Testis (tissue), 3 donors: Measurements from ENCODE around the gene DTHD1. TPM values are rescaled to one million over a fixed set of nuclear protein-coding genes. Genes with fewer than 3 reads are reported as not detected.

Experiments used
- DNase-seq: peaks from one replicate; pipeline ENCODE4 v3.0.0-alpha.2; 2019
- H3K27ac ChIP-seq, 2 donors: fragments of 200-600 bp; sonication (generic); one replicate each; pipeline ENCODE4 v1.5.1; 2019
- H3K27me3 ChIP-seq: fragments of 200-600 bp; sonication (generic); one replicate; pipeline ENCODE4 v1.5.1; 2019
- H3K36me3 ChIP-seq: fragments of 200-600 bp; sonication (generic); one replicate; pipeline ENCODE4 v1.5.1; 2017; ENCODE audit warnings: low read depth; ENCODE audit errors: missing control alignments
- H3K4me1 ChIP-seq: fragments of 200-600 bp; sonication (generic); one replicate; pipeline ENCODE4 v1.5.1; 2019
- H3K4me3 ChIP-seq, 2 donors: fragments of 200-600 bp; sonication (generic); one replicate each; pipeline ENCODE4 v1.5.1; 2017 to 2019
- H3K9me3 ChIP-seq: fragments of 200-600 bp; sonication (generic); one replicate; pipeline ENCODE4 v1.5.1; 2017
- POLR2A ChIP-seq: fragments of 450-650 bp; IDR thresholded peaks from one replicate; pipeline ENCODE4 v1.6.1; 2017; ENCODE audit warnings: antibody characterized with exemption, mild to moderate bottlenecking, moderate library complexity
- WGBS, 2 donors: methylation state at CpG; one replicate each; pipeline ENCODE4 v1.1.5; 2018; 5-methylcytosine and 5-hydroxymethylcytosine counted together
- intact Hi-C: fragments of 100-400 bp; cut with DNase I; formaldehyde crosslinking; loops from one replicate; pipeline ENCODE4 v1.15.1; 2023; ENCODE audit warnings: low total_unique reads
- polyA plus RNA-seq: library from polyadenylated mRNA; stranded (reverse); fragments of 350-450 nt; fragmentation: Illumina TruSeq; extraction: RNeasy Lipid Tissue Mini Kit (QIAGEN cat#74804); gene quantifications from one replicate; pipeline ENCODE4 v1.2.3, GENCODE V29; 2014; ENCODE audit warnings: low read depth, low replicate concordance; ENCODE audit not compliant: insufficient read depth
- total RNA-seq, 2 donors: library from RNA; depleted of rRNA; stranded (reverse); fragments of >200 nt; gene quantifications; one replicate each; pipeline ENCODE4 v1.2.3, GENCODE V29; 2016
- TF ChIP-seq, protein P1 (sequence below), 3 experiments: fragments of 450-650 bp in 2 of 3; fragments of 200-600 bp in 1 of 3; sonication (generic) in 1 of 3; IDR thresholded peaks; one replicate each; pipeline ENCODE4 v1.5.1; 2016 to 2019; ENCODE audit warnings: antibody characterized with exemption in 3 of 3, mild to moderate bottlenecking in 2 of 3, moderate library complexity in 1 of 3

DTHD1 gene
- total and polyA plus RNA-seq, 3 donors from 2014 or later, result 1.0 to 5.8 (median 4.3) TPM

DNA sequence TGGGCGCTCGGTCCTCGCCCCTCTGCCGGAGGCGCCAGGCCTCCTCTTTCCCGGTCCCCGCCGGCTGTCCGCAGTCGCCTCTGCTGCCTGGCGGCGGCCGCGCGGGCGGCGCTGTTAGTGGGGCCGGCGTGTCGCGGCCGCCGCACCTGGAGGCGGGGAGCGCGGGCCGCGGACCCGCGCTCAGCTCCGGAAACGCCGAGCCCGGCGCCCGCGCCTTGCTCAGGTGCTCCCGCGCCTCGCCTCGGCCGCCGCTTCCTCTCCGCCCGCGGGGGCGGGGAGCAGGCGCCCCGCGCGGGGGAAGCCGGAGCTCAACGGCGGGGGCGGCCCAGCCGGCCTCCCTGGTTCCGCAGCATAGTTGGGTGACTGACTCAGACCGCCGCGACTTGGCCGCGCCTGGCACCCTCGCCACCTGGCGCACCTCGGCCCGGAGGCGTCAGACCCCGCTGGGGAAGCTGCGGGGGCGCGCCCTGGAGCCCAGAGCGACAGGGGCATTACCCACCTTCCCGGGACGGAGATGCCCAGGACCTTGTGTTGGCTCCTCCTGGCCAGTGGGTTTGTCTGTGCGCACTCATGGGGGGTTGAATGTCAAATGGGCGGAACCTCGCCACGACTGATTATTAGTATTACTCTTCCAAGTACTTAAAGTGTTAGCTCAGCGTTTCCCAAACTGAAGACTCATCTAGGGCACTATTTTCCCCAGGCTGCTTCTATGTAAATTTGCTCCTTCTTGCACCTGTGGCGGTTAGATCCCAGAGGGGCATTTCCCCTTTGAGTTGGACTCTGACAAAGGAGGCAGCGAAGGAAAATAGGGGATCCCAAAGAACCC, 36.9 kb upstream of the DTHD1 start, which contains the start of gene ARAP2:
ARAP2 (minus strand) TSS at position 258 of the 826 bp plus-strand sequence. CDS start 15,028 bp downstream, outside the sequence.
- no peaks in the 10 kb centered on the region for H3K27me3 ChIP-seq
- no peaks in the 10 kb centered on the region for H3K36me3 ChIP-seq
- WGBS, 2 donors, result 2 to 14% methylated on average over 6 to 53 of the region's 81 CpGs
- DNase-seq, result peak; percentile 85
- H3K27ac ChIP-seq, result peak within 1 kb of the TSS; percentile 89 to 92
- peak within 1 kb of the TSS; percentile 66 to 79 for H3K4me3 ChIP-seq
- H3K4me1 ChIP-seq, result no peaks in the 10 kb centered on the region
- no peaks in the 10 kb centered on the region for H3K9me3 ChIP-seq
- intact Hi-C loops, result no loop called here
- no peak for TF ChIP-seq POLR2A
- TF ChIP-seq, protein P1, sequence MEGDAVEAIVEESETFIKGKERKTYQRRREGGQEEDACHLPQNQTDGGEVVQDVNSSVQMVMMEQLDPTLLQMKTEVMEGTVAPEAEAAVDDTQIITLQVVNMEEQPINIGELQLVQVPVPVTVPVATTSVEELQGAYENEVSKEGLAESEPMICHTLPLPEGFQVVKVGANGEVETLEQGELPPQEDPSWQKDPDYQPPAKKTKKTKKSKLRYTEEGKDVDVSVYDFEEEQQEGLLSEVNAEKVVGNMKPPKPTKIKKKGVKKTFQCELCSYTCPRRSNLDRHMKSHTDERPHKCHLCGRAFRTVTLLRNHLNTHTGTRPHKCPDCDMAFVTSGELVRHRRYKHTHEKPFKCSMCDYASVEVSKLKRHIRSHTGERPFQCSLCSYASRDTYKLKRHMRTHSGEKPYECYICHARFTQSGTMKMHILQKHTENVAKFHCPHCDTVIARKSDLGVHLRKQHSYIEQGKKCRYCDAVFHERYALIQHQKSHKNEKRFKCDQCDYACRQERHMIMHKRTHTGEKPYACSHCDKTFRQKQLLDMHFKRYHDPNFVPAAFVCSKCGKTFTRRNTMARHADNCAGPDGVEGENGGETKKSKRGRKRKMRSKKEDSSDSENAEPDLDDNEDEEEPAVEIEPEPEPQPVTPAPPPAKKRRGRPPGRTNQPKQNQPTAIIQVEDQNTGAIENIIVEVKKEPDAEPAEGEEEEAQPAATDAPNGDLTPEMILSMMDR (IDR thresholded peaks at IDR 0.05), result no peak

DNA sequence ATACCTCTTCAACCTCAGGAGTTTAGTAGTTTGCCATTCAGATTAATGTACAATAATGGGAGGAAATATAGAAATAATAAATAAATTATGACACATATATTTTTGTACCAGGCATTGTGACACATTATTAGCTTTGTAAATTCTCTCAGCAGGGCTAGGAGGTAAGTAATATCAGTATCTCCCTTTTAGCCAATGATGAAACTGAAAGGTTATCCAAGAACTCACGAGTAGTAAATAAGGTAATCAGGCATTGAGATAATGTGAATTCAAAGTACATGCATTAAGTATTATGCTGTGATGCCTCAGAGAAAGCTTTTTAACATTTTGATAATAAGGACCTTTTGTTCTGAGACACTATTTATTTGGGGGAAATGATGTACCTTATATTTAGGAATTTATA, 31.8 kb upstream of the DTHD1 start:
- no peaks in the 10 kb centered on the region for H3K27me3 ChIP-seq
- no peak for TF ChIP-seq POLR2A
- TF ChIP-seq, protein P1 (IDR thresholded peaks at IDR 0.05), result no peak
- no peaks in the 10 kb centered on the region for H3K4me1 ChIP-seq
- H3K4me3 ChIP-seq, result no peak overlapping the region
- DNase-seq, result no peak
- H3K9me3 ChIP-seq, result no peaks in the 10 kb centered on the region
- no peak overlapping the region for H3K27ac ChIP-seq
- no peaks in the 10 kb centered on the region for H3K36me3 ChIP-seq
- intact Hi-C loops, result no loop called here
- 73 to 80% methylated on average over 1 of the region's 1 CpG for WGBS, 2 donors

DNA sequence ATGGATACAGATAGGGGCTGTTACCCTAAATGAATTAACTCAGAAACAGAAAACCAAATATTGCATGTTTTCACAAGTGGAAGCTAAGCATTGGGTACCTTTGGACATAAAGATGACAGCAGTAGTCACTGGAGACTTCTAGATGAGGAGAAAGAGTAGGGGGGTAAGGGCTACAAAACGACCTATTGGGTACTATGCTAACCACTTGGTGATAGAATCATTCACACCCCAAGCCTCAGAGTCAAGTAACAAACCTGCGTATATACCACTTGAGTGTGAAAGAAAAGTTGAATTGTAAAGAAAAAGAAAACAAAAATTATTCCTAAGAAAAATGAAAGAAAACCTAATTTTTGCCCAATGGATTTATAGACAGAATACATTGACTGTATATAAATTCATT, 29.4 kb upstream of the DTHD1 start:
- Histone ChIP-seq H3K9me3 (no peaks in the 10 kb centered on the region), H3K36me3 (no peaks in the 10 kb centered on the region), H3K27me3 (no peaks in the 10 kb centered on the region), H3K27ac (no peak overlapping the region), H3K4me3 (no peak overlapping the region), H3K4me1 (no peaks in the 10 kb centered on the region)
- intact Hi-C loops, result no loop called here
- no peak for DNase-seq
- TF ChIP-seq, protein P1 (IDR thresholded peaks at IDR 0.05), result no peak
- no peak for TF ChIP-seq POLR2A
- 88% methylated on average over 2 of the region's 2 CpGs for WGBS, 2 donors

DNA sequence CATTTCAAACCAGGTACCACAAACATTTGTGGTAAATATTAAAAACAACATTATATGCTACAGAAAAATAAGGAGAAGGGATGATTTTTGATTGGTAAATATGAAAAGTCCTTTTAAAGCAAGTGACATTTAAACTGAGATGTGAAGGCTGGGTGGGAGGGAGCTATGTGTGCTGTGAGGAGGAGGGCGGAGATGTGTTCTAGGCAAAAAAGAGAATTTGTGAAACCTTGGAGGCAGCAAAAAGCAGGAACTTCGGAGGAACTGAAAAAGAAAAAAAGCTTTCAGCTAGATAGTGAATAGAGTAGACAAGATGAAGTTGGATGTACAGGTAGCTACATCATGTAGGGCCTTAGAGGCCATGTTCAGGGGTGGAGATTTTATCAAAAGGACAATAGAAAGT, 27.0 kb upstream of the DTHD1 start:
- intact Hi-C loops, result no loop called here
- DNase-seq, result no peak
- Histone ChIP-seq H3K27ac (no peak overlapping the region), H3K9me3 (no peaks in the 10 kb centered on the region), H3K4me3 (no peak overlapping the region), H3K4me1 (no peaks in the 10 kb centered on the region), H3K36me3 (no peaks in the 10 kb centered on the region), H3K27me3 (no peaks in the 10 kb centered on the region)
- WGBS, 2 donors, result 78 to 93% methylated on average over 2 of the region's 2 CpGs
- no peak for TF ChIP-seq POLR2A
- TF ChIP-seq, protein P1 (IDR thresholded peaks at IDR 0.05), result no peak

DNA sequence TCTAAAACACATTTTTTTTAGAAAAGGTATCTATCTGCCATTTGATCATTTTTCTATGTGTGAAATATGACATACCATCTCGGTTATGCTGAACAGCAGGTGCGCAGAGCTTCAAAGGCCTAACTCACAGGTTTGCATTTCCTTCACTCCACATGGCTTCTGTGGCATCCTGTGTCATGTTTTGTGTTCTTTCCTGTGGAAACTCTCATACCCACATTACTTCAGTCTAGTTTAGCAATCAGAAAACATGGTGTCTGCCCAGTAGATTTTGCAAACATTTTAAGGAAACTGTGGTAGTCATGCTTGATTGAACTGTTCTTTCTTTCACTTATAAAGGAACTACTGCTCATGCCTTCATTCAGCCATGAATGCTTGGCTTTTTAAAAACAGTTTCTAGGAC, 25.8 kb upstream of the DTHD1 start:
- Histone ChIP-seq H3K27ac (no peak overlapping the region), H3K36me3 (no peaks in the 10 kb centered on the region), H3K27me3 (no peaks in the 10 kb centered on the region), H3K9me3 (no peaks in the 10 kb centered on the region), H3K4me1 (no peaks in the 10 kb centered on the region), H3K4me3 (no peak overlapping the region)
- no peak for DNase-seq
- intact Hi-C loops, result no loop called here
- 88 to 93% methylated on average over 2 of the region's 2 CpGs for WGBS, 2 donors
- no peak for TF ChIP-seq POLR2A
- TF ChIP-seq, protein P1 (IDR thresholded peaks at IDR 0.05), result no peak
